Measurements from ENCODE around the gene RAB4A.

The RAB4A gene

GRCh38 chr1:229241390-229241789 is 29.5 kb upstream of the RAB4A start:
- no peak for TF ChIP-seq EZH2phosphoT487 (conservative IDR thresholded peaks at IDR 0.05; ENCODE audit: low read length)
- TF ChIP-seq CTCF (IDR thresholded peaks at IDR 0.05; ENCODE audit: insufficient read depth, low read length, poor library complexity, severe bottlenecking): no peak

DNA sequence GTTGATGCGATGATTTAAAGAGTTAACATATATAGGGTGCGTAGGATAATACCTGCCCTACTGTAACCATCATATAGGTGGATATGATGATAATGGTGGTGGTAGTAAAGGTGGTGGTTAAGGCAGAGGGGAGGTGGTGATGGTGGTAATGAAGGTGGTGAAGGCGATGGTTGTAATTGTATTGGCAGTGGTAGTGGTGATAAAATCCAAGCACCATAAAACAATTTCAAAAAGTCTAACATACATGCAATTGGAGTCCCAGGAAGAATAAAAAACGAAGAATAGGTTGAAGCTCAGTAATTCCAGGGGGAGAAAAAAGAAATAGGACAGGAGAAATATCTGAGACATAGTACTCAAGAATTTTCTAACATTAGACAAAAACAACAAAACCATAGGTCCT is 27.3 kb upstream of the RAB4A start:
- H3K9me3 ChIP-seq (ENCODE audit: insufficient read depth, low read length): no peaks in the 10 kb centered on the region
- no peak overlapping the region for H3K9ac ChIP-seq (ENCODE audit: low read length)
- no peak overlapping the region for H3K4me2 ChIP-seq (ENCODE audit: low read depth, low read length, poor library complexity, severe bottlenecking)
- no peak overlapping the region for H3K4me3 ChIP-seq (ENCODE audit: insufficient read depth, low read length, poor library complexity, severe bottlenecking)
- no peaks in the 10 kb centered on the region for H3K9me2 ChIP-seq (replicated peaks; ENCODE audit: insufficient read depth, low read length)
- H3K79me2 ChIP-seq (ENCODE audit: insufficient read depth, low read length): no peaks in the 10 kb centered on the region
- H3K27ac ChIP-seq (ENCODE audit: low read depth, low read length): no peak overlapping the region
- H3F3A ChIP-seq (ENCODE audit: insufficient read depth): no peaks in the 10 kb centered on the region
- no peaks in the 10 kb centered on the region for H3K27me3 ChIP-seq (ENCODE audit: low read length)
- TF ChIP-seq CTCF (IDR thresholded peaks at IDR 0.05; ENCODE audit: insufficient read depth, low read length, poor library complexity, severe bottlenecking) (no peak), EZH2phosphoT487 (conservative IDR thresholded peaks at IDR 0.05; ENCODE audit: low read length) (no peak)
- no peaks in the 10 kb centered on the region for H3K36me3 ChIP-seq (ENCODE audit: low read length)
- H4K20me1 ChIP-seq (ENCODE audit: low read depth, low read length): no peaks in the 10 kb centered on the region
- no peak overlapping the region for H2AFZ ChIP-seq (ENCODE audit: low read depth, low read length, severe bottlenecking)

More at GRCh38 chr1:229241390-229241789, 29.5 kb upstream of the RAB4A start:
- H2AFZ ChIP-seq (ENCODE audit: low read depth, low read length, severe bottlenecking): no peak overlapping the region
- no peak overlapping the region for H3K4me3 ChIP-seq (ENCODE audit: insufficient read depth, low read length, poor library complexity, severe bottlenecking)
- no peak overlapping the region for H3K27ac ChIP-seq (ENCODE audit: low read depth, low read length)
- no peaks in the 10 kb centered on the region for H3K9me3 ChIP-seq (ENCODE audit: insufficient read depth, low read length)
- H3K27me3 ChIP-seq (ENCODE audit: low read length): no peaks in the 10 kb centered on the region
- no peaks in the 10 kb centered on the region for H3K79me2 ChIP-seq (ENCODE audit: insufficient read depth, low read length)
- no peaks in the 10 kb centered on the region for H3K9me2 ChIP-seq (replicated peaks; ENCODE audit: insufficient read depth, low read length)
- no peak overlapping the region for H3K4me2 ChIP-seq (ENCODE audit: low read depth, low read length, poor library complexity, severe bottlenecking)
- H4K20me1 ChIP-seq (ENCODE audit: low read depth, low read length): no peaks in the 10 kb centered on the region
- no peaks in the 10 kb centered on the region for H3F3A ChIP-seq (ENCODE audit: insufficient read depth)
- H3K36me3 ChIP-seq (ENCODE audit: low read length): no peaks in the 10 kb centered on the region
- no peak overlapping the region for H3K9ac ChIP-seq (ENCODE audit: low read length)

DNA sequence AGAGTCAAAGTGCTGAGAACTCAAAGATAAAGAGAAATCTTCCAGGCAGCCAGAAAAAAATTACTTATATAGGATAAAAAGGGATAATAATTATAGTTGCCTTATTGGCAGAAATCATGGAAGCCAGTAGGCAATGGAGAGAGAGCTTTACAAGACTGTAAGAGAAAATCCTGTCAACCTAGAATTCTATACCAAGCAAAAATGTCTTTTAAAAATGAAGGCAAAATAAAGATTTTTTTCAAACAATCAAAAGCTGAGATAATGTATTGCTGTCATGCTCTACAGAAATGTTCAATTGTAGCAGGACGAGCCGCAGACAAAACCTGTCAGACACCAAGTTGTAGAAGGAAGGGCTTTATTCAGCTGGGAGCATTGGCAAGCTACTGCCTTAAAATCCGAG is 26.8 kb upstream of the RAB4A start:
- H3K4me3 ChIP-seq (ENCODE audit: insufficient read depth, low read length, poor library complexity, severe bottlenecking): no peak overlapping the region
- H2AFZ ChIP-seq (ENCODE audit: low read depth, low read length, severe bottlenecking): no peak overlapping the region
- no peak for TF ChIP-seq CTCF (IDR thresholded peaks at IDR 0.05; ENCODE audit: insufficient read depth, low read length, poor library complexity, severe bottlenecking)
- no peak for TF ChIP-seq EZH2phosphoT487 (conservative IDR thresholded peaks at IDR 0.05; ENCODE audit: low read length)

More for the DNA sequence above, 26.8 kb upstream of the RAB4A start:
- Histone ChIP-seq H3K27ac (ENCODE audit: low read depth, low read length) (no peak overlapping the region), H4K20me1 (ENCODE audit: low read depth, low read length) (no peaks in the 10 kb centered on the region), H3K9ac (ENCODE audit: low read length) (no peak overlapping the region), H3K9me3 (ENCODE audit: insufficient read depth, low read length) (no peaks in the 10 kb centered on the region), H3K36me3 (ENCODE audit: low read length) (no peaks in the 10 kb centered on the region), H3K9me2 (replicated peaks; ENCODE audit: insufficient read depth, low read length) (no peaks in the 10 kb centered on the region), H3K4me2 (ENCODE audit: low read depth, low read length, poor library complexity, severe bottlenecking) (no peak overlapping the region), H3K27me3 (ENCODE audit: low read length) (no peaks in the 10 kb centered on the region), H3F3A (ENCODE audit: insufficient read depth) (no peaks in the 10 kb centered on the region), H3K79me2 (ENCODE audit: insufficient read depth, low read length) (no peaks in the 10 kb centered on the region)

Data from SU-DHL-6 (cell line).